ENCODE measurements around the gene MMP21.

DNA sequence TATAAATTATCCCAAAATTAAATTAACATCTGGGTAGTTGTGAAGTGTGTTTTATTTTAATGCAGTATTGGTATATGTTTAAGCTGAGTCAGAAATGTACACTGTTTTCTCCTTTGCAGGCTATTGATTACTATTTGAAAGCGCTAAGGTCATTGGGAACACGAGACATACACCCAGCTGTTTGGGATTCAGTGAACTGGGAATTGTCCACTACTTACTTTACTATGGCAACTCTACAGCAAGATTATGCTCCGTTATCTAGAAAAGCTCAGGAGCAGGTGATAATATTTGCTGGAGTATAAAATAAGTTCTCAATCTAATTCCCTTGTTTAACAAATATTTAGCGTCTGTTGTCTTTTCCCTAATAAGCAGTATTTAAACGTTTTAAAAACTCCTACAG, 28.2 kb downstream of the MMP21 start:
- TF ChIP-seq, protein P1, sequence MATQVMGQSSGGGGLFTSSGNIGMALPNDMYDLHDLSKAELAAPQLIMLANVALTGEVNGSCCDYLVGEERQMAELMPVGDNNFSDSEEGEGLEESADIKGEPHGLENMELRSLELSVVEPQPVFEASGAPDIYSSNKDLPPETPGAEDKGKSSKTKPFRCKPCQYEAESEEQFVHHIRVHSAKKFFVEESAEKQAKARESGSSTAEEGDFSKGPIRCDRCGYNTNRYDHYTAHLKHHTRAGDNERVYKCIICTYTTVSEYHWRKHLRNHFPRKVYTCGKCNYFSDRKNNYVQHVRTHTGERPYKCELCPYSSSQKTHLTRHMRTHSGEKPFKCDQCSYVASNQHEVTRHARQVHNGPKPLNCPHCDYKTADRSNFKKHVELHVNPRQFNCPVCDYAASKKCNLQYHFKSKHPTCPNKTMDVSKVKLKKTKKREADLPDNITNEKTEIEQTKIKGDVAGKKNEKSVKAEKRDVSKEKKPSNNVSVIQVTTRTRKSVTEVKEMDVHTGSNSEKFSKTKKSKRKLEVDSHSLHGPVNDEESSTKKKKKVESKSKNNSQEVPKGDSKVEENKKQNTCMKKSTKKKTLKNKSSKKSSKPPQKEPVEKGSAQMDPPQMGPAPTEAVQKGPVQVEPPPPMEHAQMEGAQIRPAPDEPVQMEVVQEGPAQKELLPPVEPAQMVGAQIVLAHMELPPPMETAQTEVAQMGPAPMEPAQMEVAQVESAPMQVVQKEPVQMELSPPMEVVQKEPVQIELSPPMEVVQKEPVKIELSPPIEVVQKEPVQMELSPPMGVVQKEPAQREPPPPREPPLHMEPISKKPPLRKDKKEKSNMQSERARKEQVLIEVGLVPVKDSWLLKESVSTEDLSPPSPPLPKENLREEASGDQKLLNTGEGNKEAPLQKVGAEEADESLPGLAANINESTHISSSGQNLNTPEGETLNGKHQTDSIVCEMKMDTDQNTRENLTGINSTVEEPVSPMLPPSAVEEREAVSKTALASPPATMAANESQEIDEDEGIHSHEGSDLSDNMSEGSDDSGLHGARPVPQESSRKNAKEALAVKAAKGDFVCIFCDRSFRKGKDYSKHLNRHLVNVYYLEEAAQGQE (IDR thresholded peaks at IDR 0.05; ENCODE audit: borderline replicate concordance in 1 of 2, low read depth in 1 of 2, low read length in 2 of 2) = no peak
- TF ChIP-seq, protein P2, sequence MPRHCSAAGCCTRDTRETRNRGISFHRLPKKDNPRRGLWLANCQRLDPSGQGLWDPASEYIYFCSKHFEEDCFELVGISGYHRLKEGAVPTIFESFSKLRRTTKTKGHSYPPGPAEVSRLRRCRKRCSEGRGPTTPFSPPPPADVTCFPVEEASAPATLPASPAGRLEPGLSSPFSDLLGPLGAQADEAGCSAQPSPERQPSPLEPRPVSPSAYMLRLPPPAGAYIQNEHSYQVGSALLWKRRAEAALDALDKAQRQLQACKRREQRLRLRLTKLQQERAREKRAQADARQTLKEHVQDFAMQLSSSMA (CRISPR knock-in tag; IDR thresholded peaks at IDR 0.05) = no peak
- TF ChIP-seq EZH2 (conservative IDR thresholded peaks at IDR 0.05; ENCODE audit: low read depth, low read length) (no peak), NR1H2 (CRISPR knock-in tag; IDR thresholded peaks at IDR 0.05; ENCODE audit: borderline replicate concordance, low read depth) (no peak), SRSF9 (IDR thresholded peaks at IDR 0.05; ENCODE audit: borderline replicate concordance, insufficient read depth, low read depth, low read length, poor library complexity, severe bottlenecking) (no peak), TCF7L2 (IDR thresholded peaks at IDR 0.05; ENCODE audit: low read depth, low read length) (no peak), CEBPB (IDR thresholded peaks at IDR 0.05; ENCODE audit: borderline replicate concordance, low read depth, low read length) (no peak), NR2C2 (CRISPR knock-in tag; IDR thresholded peaks at IDR 0.05; ENCODE audit: borderline replicate concordance) (no peak)
- TF ChIP-seq, protein P3, sequence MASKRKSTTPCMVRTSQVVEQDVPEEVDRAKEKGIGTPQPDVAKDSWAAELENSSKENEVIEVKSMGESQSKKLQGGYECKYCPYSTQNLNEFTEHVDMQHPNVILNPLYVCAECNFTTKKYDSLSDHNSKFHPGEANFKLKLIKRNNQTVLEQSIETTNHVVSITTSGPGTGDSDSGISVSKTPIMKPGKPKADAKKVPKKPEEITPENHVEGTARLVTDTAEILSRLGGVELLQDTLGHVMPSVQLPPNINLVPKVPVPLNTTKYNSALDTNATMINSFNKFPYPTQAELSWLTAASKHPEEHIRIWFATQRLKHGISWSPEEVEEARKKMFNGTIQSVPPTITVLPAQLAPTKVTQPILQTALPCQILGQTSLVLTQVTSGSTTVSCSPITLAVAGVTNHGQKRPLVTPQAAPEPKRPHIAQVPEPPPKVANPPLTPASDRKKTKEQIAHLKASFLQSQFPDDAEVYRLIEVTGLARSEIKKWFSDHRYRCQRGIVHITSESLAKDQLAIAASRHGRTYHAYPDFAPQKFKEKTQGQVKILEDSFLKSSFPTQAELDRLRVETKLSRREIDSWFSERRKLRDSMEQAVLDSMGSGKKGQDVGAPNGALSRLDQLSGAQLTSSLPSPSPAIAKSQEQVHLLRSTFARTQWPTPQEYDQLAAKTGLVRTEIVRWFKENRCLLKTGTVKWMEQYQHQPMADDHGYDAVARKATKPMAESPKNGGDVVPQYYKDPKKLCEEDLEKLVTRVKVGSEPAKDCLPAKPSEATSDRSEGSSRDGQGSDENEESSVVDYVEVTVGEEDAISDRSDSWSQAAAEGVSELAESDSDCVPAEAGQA (IDR thresholded peaks at IDR 0.05; ENCODE audit: low read depth) = no peak
- TF ChIP-seq, protein P3 (CRISPR knock-in tag; IDR thresholded peaks at IDR 0.05; ENCODE audit: borderline replicate concordance) = no peak
- TF ChIP-seq, protein P4, sequence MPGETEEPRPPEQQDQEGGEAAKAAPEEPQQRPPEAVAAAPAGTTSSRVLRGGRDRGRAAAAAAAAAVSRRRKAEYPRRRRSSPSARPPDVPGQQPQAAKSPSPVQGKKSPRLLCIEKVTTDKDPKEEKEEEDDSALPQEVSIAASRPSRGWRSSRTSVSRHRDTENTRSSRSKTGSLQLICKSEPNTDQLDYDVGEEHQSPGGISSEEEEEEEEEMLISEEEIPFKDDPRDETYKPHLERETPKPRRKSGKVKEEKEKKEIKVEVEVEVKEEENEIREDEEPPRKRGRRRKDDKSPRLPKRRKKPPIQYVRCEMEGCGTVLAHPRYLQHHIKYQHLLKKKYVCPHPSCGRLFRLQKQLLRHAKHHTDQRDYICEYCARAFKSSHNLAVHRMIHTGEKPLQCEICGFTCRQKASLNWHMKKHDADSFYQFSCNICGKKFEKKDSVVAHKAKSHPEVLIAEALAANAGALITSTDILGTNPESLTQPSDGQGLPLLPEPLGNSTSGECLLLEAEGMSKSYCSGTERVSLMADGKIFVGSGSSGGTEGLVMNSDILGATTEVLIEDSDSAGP (CRISPR knock-in tag; IDR thresholded peaks at IDR 0.05; ENCODE audit: borderline replicate concordance) = no peak
